GM19193 (cell line): ENCODE results near the gene SETBP1.

Experiments
- POLR2A ChIP-seq: IDR thresholded peaks from 4 replicates; pipeline ENCODE4 v1.6.1; 2011; ENCODE audit not compliant: insufficient read depth, insufficient read length; ENCODE audit errors: extremely low read depth

The SETBP1 gene

GRCh38 chr18:44708451-44709083 lies 27.9 kb downstream of the SETBP1 start:
- no peak for TF ChIP-seq POLR2A

DNA sequence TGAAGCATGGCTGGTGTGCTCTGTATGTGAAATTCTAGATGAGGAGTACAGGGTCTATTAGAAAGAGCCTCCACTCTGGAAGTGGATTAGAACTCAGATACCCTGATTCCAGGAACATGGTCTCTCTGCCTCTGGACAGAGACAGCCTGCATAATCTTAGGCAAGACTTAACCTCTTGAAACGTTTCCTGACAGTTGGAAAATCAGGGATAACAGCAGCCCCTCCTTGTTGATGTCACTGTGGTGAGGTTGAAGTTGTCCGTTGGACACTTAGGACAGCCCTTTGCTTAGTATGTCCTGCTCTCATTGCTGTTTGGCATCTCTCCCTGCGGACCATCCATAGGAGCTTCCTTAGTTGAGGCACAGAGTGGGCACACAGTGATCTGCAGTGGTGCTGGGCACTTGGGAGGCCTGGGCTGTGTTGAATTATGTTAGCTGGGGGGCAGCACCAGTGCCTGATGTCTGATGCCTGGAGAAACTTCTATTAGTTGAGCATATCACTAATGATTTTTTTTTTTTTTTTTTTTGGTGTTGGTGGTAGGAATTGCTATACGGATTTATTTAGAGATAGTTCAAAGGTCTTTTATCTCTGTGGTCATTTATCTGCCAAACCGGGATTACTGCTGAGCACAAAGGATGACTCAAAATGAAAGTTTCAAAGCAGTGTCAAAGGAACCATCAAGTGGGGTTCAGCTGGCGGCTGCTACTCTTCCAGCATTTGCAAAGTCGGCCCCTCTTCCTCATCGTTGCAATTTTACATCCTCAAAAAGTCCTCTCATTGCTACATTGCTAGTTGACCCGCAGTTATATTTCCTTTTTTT lies 28.8 kb downstream of the SETBP1 start:
- TF ChIP-seq POLR2A: no peak

- TF ChIP-seq POLR2A: no peak
These were observed 30.2 kb downstream of the SETBP1 start for GRCh38 chr18:44710931-44711330.

GRCh38 chr18:44712025-44712424 lies 31.3 kb downstream of the SETBP1 start:
- TF ChIP-seq POLR2A: no peak

DNA sequence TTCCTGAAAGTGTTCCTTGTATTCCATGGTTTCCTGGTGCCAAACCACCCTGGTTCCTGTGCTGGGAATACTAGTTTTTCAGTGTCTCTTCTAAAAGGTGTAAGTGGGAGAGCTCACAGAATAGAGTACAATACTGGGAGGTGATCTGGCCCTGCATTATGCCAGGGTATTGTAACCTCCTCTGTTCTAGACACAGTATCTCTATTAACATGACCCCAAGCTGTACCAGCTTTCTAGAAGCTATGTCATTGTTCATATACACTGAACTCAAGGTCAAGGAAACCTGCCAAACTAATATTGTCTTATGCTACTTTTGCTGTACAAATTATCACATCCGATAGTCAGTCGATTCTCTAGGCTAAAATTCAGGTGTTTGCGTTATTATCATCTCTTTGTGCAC lies 32.7 kb downstream of the SETBP1 start:
- no peak for TF ChIP-seq POLR2A

DNA sequence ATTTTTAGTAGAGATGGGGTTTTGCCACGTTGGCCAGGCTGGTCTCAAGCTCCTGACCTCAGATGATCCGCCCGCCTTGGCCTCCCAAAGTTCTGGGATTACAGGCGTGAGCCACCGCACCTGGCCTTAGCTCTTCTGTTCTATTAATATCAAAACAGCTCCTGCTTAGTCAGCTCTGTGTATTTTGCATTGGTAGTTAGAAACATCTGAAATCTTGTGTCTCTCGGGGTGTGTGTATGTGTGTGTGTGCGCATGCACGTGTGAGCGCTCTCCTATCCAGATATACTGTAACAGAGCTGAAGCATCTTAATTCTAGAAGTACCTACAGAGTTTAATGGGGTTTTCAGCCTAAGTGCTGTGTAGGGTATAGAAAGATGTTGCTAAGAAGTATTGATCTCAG lies 33.7 kb downstream of the SETBP1 start:
- no peak for TF ChIP-seq POLR2A

DNA sequence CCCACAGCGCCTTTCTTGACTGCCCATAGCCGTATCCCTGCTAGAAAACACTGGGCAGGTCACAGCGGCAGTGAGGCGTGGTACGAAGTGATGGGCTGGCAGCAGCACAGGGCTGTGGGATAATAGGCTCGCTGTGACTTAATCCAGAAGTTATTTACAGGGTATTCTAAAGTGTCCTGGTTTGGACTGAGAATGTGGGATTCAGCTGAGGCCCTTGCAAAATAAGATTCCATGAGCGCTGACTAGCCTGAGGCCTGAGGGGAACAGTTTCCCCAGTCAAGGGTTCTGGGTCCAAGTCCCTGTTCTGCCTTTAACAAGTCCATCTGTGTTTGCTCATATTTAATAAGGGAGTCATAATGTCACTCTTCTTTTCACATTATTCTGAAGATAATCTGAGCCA lies 34.6 kb downstream of the SETBP1 start:
- TF ChIP-seq POLR2A: no peak

- no peak for TF ChIP-seq POLR2A
These were observed 35.2 kb downstream of the SETBP1 start for GRCh38 chr18:44715842-44716241.

GRCh38 chr18:44716697-44717163 lies 36.0 kb downstream of the SETBP1 start:
- TF ChIP-seq POLR2A: no peak

GRCh38 chr18:44719519-44720060 lies 38.9 kb downstream of the SETBP1 start:
- no peak for TF ChIP-seq POLR2A

- TF ChIP-seq POLR2A: no peak
These were observed 42.7 kb downstream of the SETBP1 start for GRCh38 chr18:44723411-44723810.

DNA sequence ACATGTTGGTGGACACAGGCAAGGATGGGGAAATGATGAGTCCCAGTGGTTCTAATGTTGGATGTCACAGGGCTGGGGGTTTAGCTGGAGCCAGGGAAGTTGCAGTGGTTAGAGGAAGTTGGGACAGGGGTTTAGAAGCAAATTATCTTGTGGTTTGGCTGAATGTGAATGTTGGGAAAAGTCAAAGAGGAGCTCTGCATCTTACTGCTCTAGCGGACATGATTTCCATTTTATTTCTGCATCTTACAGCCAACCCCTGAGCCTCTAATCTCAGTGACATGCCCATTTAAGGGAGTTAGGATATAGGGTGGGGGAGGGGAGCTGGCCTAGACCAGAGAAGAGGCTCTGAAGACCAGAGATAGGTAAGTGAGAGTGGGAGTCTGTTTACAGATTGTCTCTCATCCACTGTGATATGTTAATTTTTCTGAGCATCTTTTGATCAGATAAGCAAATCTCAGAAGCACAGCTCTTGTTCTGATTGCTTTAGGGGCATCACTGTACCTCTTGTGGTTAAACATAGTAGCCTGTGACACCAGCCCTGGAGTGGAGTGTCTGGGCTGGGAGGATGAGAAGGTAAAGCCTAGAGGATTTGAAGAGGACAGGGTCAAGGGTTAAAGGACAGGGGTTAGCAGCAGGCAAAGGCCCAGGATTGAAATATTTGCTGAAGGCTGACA lies 43.6 kb downstream of the SETBP1 start:
- no peak for TF ChIP-seq POLR2A

DNA sequence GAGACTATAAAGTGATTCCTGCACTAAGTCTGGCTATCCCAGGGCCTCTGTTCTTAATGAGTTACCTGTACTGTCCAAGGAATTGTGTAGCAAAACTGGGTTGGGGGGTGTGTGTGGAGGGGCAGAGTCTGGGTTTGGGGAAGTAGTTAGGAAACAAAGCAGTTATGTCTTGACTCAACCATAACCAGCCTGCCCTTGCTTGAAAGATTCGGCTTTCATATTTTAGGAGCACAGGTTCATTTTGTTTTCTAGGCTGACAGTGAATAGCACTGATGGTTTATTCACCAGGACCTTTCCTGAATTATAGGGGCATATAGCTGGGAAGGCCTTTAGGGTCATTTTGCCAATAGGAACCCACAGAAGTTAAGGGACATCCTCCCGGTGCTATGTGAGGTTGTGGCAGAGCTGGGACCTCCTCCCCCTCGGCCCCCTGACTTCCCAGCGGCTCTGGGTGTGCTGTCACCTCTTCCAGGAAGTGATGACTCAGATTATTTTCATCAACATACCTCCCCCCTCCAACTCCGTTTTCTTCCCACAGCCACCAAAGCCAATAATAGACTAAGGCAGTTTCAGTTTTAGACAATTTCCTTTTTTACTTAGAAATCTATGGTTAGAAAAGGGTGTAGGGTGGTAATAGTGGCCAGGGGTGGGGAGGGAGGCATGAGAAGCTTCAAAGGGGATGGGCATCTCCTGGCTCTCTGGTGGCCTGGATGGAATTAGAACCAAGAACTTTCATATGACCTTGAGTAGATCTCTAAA lies 44.8 kb downstream of the SETBP1 start:
- no peak for TF ChIP-seq POLR2A

GRCh38 chr18:44726059-44726421 lies 45.4 kb downstream of the SETBP1 start:
- TF ChIP-seq POLR2A: no peak

- no peak for TF ChIP-seq POLR2A
These were observed 46.6 kb downstream of the SETBP1 start for GRCh38 chr18:44727291-44727690.
